Measurements from ENCODE around the gene VPS18. TPM values are rescaled to one million over a fixed set of nuclear protein-coding genes. Genes with fewer than 3 reads are reported as not detected.

Gene VPS18
- polyA plus RNA-seq (2013, experiment 1 of 2): 18.6 TPM
- 17.2 TPM for polyA plus RNA-seq (2013, experiment 2 of 2)

GRCh38 chr15:40893733-40894680, at the start of gene VPS18:
TSS of gene VPS18 (plus strand) at chr15:40894450. CDS start at chr15:40894769, 319 bp downstream.
- 6% methylated on average over 55 of the region's 55 CpGs for WGBS
- no peaks in the 10 kb centered on the region for H3K9me3 ChIP-seq (ENCODE audit: insufficient read depth, low read depth, low read length)
- peaks cover 8% of the 10 kb centered on the region for H3K27me3 ChIP-seq (ENCODE audit: insufficient read depth, low read length)
- peak within 1 kb of the TSS; percentile 94 for H3K4me3 ChIP-seq (ENCODE audit: low read length)
- peak within 1 kb of the TSS; percentile 86 for H3K27ac ChIP-seq (ENCODE audit: low read depth, low read length)
- H3K36me3 ChIP-seq (ENCODE audit: insufficient read depth, low read length): peaks cover 26% of the 10 kb centered on the region
- no peaks in the 10 kb centered on the region for H3K4me1 ChIP-seq (ENCODE audit: insufficient read depth, low read length)
- peak within 1 kb of the TSS; percentile 88 for H3K9ac ChIP-seq (ENCODE audit: low read depth, low read length)

- H3K36me3 ChIP-seq (ENCODE audit: insufficient read depth, low read length): peaks cover 16% of the 10 kb centered on the region
- H3K27me3 ChIP-seq (ENCODE audit: insufficient read depth, low read length): peaks cover 24% of the 10 kb centered on the region
- peak overlapping the region; percentile 73 for H3K4me3 ChIP-seq (ENCODE audit: low read length)
- H3K27ac ChIP-seq (ENCODE audit: low read depth, low read length): 0 out of 2 replicates have a peak overlapping the region, but pooled peaks have one; percentile 13
- H3K4me1 ChIP-seq (ENCODE audit: insufficient read depth, low read length): peaks cover 37% of the 10 kb centered on the region
- H3K9ac ChIP-seq (ENCODE audit: low read depth, low read length): peak overlapping the region; percentile 81
- H3K9me3 ChIP-seq (ENCODE audit: insufficient read depth, low read depth, low read length): no peaks in the 10 kb centered on the region
- 4% methylated on average over 28 of the region's 28 CpGs for WGBS
Observed at GRCh38 chr15:40844696-40845030, 49.6 kb upstream of the VPS18 start.

GRCh38 chr15:40845036-40845435, 49.2 kb upstream of the VPS18 start:
- peak overlapping the region; percentile 73 for H3K4me3 ChIP-seq (ENCODE audit: low read length)
- H3K9ac ChIP-seq (ENCODE audit: low read depth, low read length): peak overlapping the region; percentile 81
- 64% methylated on average over 10 of the region's 12 CpGs for WGBS

GRCh38 chr15:40845511-40846284, 48.6 kb upstream of the VPS18 start:
- H3K9ac ChIP-seq (ENCODE audit: low read depth, low read length): peak overlapping the region; percentile 32
- H3K4me1 ChIP-seq (ENCODE audit: insufficient read depth, low read length): peaks cover 37% of the 10 kb centered on the region
- WGBS: 77% methylated on average over 8 of the region's 8 CpGs
- peak overlapping the region; percentile 73 for H3K4me3 ChIP-seq (ENCODE audit: low read length)
- H3K27ac ChIP-seq (ENCODE audit: low read depth, low read length): no peak overlapping the region; the same call in 1 of the 2 replicates
- peaks cover 24% of the 10 kb centered on the region for H3K36me3 ChIP-seq (ENCODE audit: insufficient read depth, low read length)
- H3K27me3 ChIP-seq (ENCODE audit: insufficient read depth, low read length): peaks cover 24% of the 10 kb centered on the region
- H3K9me3 ChIP-seq (ENCODE audit: insufficient read depth, low read depth, low read length): no peaks in the 10 kb centered on the region

More at GRCh38 chr15:40845036-40845435, 49.2 kb upstream of the VPS18 start:
- Histone ChIP-seq H3K27ac (ENCODE audit: low read depth, low read length) (no peak overlapping the region), H3K9me3 (ENCODE audit: insufficient read depth, low read depth, low read length) (no peaks in the 10 kb centered on the region), H3K4me1 (ENCODE audit: insufficient read depth, low read length) (peaks cover 37% of the 10 kb centered on the region), H3K27me3 (ENCODE audit: insufficient read depth, low read length) (peaks cover 24% of the 10 kb centered on the region), H3K36me3 (ENCODE audit: insufficient read depth, low read length) (peaks cover 19% of the 10 kb centered on the region)

- Histone ChIP-seq H3K4me1 (ENCODE audit: insufficient read depth, low read length) (peaks cover 37% of the 10 kb centered on the region), H3K36me3 (ENCODE audit: insufficient read depth, low read length) (peaks cover 31% of the 10 kb centered on the region), H3K9me3 (ENCODE audit: insufficient read depth, low read depth, low read length) (no peaks in the 10 kb centered on the region), H3K9ac (ENCODE audit: low read depth, low read length) (no peak overlapping the region), H3K27ac (ENCODE audit: low read depth, low read length) (no peak overlapping the region; the same call in 1 of the 2 replicates), H3K27me3 (ENCODE audit: insufficient read depth, low read length) (peaks cover 24% of the 10 kb centered on the region), H3K4me3 (ENCODE audit: low read length) (peak overlapping the region; percentile 73; the same call in 1 of the 2 replicates)
Observed at GRCh38 chr15:40846841-40847222, 47.4 kb upstream of the VPS18 start.

GRCh38 chr15:40847223-40847961, 46.9 kb upstream of the VPS18 start:
- no peak overlapping the region for H3K4me3 ChIP-seq (ENCODE audit: low read length)
- peaks cover 36% of the 10 kb centered on the region for H3K36me3 ChIP-seq (ENCODE audit: insufficient read depth, low read length)
- no peak overlapping the region for H3K9ac ChIP-seq (ENCODE audit: low read depth, low read length)
- WGBS: 68% methylated on average over 6 of the region's 7 CpGs
- no peaks in the 10 kb centered on the region for H3K9me3 ChIP-seq (ENCODE audit: insufficient read depth, low read depth, low read length)
- H3K27me3 ChIP-seq (ENCODE audit: insufficient read depth, low read length): peaks cover 24% of the 10 kb centered on the region
- no peak overlapping the region for H3K27ac ChIP-seq (ENCODE audit: low read depth, low read length)
- peaks cover 37% of the 10 kb centered on the region for H3K4me1 ChIP-seq (ENCODE audit: insufficient read depth, low read length)

GRCh38 chr15:40850576-40851112, 43.6 kb upstream of the VPS18 start:
- peaks cover 68% of the 10 kb centered on the region for H3K36me3 ChIP-seq (ENCODE audit: insufficient read depth, low read length)
- H3K4me3 ChIP-seq (ENCODE audit: low read length): no peak overlapping the region
- WGBS: 93% methylated on average over 8 of the region's 8 CpGs
- H3K27ac ChIP-seq (ENCODE audit: low read depth, low read length): no peak overlapping the region
- no peaks in the 10 kb centered on the region for H3K9me3 ChIP-seq (ENCODE audit: insufficient read depth, low read depth, low read length)
- no peaks in the 10 kb centered on the region for H3K27me3 ChIP-seq (ENCODE audit: insufficient read depth, low read length)
- no peak overlapping the region for H3K9ac ChIP-seq (ENCODE audit: low read depth, low read length)
- H3K4me1 ChIP-seq (ENCODE audit: insufficient read depth, low read length): peaks cover 27% of the 10 kb centered on the region

- Histone ChIP-seq H3K27ac (ENCODE audit: low read depth, low read length) (no peak overlapping the region), H3K9ac (ENCODE audit: low read depth, low read length) (no peak overlapping the region), H3K36me3 (ENCODE audit: insufficient read depth, low read length) (peaks cover 82% of the 10 kb centered on the region), H3K9me3 (ENCODE audit: insufficient read depth, low read depth, low read length) (no peaks in the 10 kb centered on the region), H3K4me3 (ENCODE audit: low read length) (no peak overlapping the region), H3K27me3 (ENCODE audit: insufficient read depth, low read length) (no peaks in the 10 kb centered on the region), H3K4me1 (ENCODE audit: insufficient read depth, low read length) (peaks cover 9% of the 10 kb centered on the region; the same call in 1 of the 2 replicates)
- 94% methylated on average over 5 of the region's 5 CpGs for WGBS
Observed at GRCh38 chr15:40852529-40852928, 41.7 kb upstream of the VPS18 start.

GRCh38 chr15:40853241-40853890, 40.9 kb upstream of the VPS18 start:
- 96% methylated on average over 15 of the region's 16 CpGs for WGBS
- 0 out of 2 replicates have a peak, but pooled peaks cover under 1% of the 10 kb centered on the region for H3K4me1 ChIP-seq (ENCODE audit: insufficient read depth, low read length)
- H3K27me3 ChIP-seq (ENCODE audit: insufficient read depth, low read length): no peaks in the 10 kb centered on the region
- no peaks in the 10 kb centered on the region for H3K9me3 ChIP-seq (ENCODE audit: insufficient read depth, low read depth, low read length)
- H3K4me3 ChIP-seq (ENCODE audit: low read length): no peak overlapping the region
- H3K9ac ChIP-seq (ENCODE audit: low read depth, low read length): no peak overlapping the region
- no peak overlapping the region for H3K27ac ChIP-seq (ENCODE audit: low read depth, low read length)
- peaks cover 83% of the 10 kb centered on the region for H3K36me3 ChIP-seq (ENCODE audit: insufficient read depth, low read length)

GRCh38 chr15:40854161-40854560, 40.1 kb upstream of the VPS18 start:
- H3K9me3 ChIP-seq (ENCODE audit: insufficient read depth, low read depth, low read length): no peaks in the 10 kb centered on the region
- H3K9ac ChIP-seq (ENCODE audit: low read depth, low read length): no peak overlapping the region
- no peak overlapping the region for H3K4me3 ChIP-seq (ENCODE audit: low read length)
- H3K4me1 ChIP-seq (ENCODE audit: insufficient read depth, low read length): no peaks in the 10 kb centered on the region
- peaks cover 80% of the 10 kb centered on the region for H3K36me3 ChIP-seq (ENCODE audit: insufficient read depth, low read length)
- H3K27ac ChIP-seq (ENCODE audit: low read depth, low read length): no peak overlapping the region
- 94% methylated on average over 10 of the region's 10 CpGs for WGBS
- H3K27me3 ChIP-seq (ENCODE audit: insufficient read depth, low read length): no peaks in the 10 kb centered on the region
